ENCODE measurements around the gene PSMB5.

PSMB5 gene

DNA sequence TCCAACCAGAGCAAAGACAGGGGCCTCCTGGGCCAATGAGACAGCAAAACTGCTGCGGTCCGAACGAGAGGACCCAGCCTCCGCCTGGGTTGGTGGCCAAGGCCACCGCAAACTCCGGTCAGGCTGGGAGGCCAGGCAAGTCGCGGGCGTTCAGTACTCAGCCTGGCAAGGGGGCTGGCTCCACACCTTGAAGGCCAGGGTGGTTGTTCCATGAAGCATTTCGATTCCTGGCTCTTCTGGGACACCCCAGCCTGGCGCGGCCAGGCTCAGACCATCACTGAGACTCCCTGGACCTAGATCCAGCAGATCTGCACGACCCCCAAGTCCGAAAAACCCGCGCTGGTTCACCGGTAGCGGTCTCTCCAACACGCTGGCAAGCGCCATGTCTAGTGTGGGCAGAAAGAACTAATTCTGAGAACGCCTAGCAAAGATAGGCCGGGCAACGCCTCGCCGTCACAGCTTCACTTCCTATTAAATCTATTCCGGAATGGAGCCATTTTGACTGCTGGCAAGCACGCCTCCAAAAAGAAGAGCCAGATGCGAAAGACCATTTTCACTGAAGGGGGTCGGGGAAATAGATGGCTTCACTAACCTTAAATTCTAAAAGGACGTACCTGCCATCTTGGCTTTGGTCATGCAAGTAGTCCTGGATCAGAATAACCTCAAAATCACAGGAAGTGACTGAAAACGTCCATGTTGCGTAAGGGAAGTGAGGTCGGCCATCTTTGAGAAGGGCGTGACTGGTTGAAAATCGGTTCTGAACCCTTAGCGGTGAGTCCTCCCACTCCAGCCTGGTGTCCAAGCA lies at the start of gene PSMB5:
TSS of gene PSMB5 (minus strand) at position 403 of the 805 bp plus-strand sequence. CDS start at position 384, 19 bp downstream.
- no peak for DNase-seq

DNA sequence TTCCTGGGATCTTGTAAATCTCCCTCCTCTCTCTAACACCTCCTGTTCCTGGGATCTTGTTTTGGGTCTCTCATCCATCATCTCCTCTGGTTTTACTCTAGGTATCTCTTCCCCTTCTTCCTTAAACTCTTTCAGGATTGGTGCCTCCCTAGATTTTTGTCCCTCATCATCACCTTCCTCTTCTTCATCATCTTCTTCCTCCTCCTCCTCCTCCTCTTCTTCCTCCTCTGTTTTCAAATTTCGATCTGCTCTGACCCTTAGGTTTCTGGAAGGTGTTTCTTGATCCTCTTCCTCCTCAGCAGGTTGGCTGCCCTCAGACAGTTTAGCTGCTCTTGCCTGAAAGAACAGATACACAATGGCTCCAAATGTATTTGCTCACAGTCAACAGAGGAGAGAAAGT lies 45.8 kb upstream of the PSMB5 start:
- no peak for DNase-seq

DNA sequence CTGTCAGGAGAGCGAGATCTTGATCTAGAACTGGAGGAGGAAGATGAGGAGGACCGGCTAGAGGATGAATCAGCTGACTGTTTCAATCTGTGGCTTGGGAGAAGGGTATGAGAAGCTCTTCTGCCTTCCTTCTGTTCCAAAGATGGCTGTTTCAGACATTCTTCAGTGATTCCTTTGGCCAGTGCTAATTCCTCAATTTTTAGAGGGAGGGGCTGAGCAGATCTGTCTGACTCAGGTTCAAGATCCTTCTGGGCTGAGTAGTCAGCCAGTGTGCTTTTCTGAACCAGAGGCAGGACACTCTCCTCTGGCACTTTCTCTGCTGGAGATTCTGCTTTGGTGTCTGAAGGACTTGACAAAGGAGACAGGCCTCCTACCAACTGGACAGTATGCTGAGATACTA lies 45.0 kb upstream of the PSMB5 start:
- DNase-seq = no peak

DNA sequence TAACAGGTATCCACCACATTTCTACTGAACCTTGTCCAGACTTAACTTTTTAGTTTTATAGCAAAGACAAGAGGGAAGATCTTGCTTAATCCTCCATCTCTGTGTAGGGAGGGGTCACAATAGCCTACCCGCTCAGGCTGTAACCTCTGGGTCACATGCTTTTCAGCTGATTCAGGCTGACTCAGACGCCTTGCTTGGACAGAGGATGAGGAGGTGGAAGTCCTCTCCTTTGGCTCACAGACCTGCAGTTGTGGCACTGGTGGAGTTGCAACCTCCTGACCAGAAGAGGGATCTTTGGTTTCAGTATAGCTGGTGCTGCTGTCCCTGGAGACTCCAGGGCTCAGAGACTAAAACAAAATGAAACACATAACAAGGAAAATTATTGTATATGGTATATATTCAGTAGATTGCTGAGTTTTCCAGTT lies 44.0 kb upstream of the PSMB5 start:
- DNase-seq = no peak

DNA sequence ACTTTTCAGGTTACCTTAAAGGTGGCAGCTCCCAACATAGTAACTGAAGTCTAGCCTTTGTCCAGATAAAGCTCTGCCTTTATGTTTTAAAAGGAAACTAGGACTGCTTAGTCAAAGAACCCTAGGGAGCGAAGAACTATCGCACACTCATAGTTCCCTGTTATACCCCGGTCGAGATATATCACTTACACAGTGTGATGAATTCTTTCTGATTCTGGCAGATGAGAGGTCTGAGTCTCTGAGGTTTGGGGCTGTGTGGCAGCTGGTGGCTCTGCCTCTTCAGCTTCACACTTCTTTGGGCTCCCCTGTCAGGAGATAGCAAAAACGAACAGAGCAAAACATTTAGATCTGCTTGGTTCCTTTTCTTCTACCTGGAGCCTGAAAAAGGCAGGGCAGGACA lies 43.3 kb upstream of the PSMB5 start:
- no peak for DNase-seq

DNA sequence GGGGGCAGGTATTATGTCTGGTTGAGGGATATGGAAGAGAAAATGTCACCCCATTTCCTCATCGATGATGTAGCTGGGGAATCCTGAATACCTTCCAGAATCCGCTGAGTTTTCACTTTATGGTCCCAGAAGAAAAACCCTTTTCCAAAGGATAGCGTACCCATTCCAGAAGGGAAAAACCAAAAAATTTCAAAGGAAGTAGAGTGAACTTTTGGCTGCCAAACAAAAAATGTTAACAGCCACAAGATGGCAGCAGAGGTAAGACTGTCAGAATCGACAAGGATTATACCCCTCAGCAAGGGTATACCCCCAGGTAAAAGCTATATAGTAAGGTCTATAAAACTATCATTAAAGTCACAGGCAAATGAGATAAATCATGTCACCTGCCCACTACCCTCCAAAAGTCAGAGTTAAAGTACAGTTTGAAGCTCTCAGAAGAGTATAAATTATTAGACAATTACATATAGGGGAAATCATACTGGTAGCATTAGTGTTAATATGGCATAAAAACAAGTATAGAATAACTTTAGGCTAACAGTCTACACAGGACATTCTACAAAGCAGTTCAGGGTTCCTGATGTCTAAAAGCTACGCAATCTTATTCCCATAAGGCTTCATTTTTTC lies 42.2 kb upstream of the PSMB5 start:
- no peak for DNase-seq

DNA sequence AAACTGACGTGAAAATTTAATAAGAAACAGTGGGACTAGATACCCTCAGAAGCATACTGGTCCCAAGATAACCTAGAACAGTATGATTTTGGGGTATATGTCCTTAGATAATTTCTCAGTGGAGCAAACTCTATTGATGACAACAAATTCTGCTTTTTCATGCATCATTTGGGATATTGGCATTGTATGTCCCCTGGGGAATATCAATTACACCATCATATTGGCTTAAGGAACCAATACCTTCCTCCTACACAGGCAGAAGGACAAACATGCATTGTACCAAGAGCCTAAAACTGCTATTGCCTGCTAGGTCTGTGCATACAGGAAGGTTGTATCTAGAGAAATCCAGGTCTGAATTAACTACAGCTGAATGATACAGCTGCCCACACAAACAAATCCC lies 40.2 kb upstream of the PSMB5 start:
- DNase-seq = no peak

DNA sequence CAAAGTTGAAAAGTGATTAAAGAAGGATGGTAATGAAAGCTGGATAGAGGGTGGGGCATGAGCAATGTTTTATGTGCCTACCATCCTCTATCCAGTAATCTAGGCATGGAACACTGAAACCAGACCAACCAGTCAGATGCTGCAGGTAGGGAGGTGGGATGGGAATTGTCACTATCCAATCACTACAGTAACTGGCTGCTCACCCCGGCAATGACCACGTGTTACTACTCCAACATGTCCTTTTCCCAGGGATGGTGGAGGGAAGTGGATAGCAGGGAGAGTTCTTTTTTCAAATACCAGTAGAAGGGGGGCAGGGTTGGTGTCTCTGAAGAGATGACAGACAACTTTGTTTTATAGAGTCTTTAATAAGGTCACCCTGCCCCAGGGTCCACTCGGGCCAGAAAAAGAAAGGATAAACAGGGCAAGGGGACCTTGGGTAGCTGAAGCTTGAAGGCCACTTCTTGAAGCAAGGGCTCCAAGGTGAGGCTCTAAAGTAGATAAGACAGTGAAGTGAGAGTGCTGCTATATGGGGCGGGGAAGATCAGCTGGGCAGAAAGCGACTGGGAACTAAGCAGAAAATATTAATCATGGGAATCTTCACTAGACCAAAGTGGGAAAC lies 37.3 kb upstream of the PSMB5 start:
- DNase-seq = no peak

DNA sequence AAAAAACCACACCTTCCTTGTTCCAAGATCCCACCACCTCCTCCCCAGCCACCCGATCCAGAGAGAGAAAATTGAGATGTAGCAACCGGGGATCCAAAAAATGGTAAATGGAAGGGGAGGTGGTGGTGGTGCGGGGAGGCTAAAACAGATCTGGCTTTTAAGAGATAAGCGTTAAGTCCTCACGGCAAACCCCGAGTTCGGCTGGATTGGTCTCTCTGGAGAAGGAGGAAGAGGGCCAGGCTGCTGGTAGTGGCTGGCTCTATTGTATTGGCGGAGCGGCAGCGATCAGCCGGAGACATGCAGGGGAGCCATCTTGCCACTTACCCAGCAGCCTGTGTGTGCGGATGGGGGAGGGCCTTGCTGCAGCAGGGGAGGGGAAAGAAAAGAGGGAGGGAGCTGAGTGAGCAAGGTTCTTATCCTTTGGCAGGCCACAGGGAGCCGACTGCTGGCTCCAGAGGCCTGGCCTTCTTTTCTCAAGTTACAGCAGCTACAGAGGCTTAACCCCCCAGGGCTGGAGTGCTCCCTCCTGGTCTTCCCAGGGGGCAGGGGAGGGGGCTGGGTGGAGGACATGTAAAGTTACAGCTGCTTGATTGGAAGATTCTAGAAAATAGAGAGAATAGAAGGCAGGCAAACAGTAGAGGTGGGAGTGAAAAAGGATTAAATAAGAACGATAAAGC lies 36.7 kb upstream of the PSMB5 start:
- no peak for DNase-seq

DNA sequence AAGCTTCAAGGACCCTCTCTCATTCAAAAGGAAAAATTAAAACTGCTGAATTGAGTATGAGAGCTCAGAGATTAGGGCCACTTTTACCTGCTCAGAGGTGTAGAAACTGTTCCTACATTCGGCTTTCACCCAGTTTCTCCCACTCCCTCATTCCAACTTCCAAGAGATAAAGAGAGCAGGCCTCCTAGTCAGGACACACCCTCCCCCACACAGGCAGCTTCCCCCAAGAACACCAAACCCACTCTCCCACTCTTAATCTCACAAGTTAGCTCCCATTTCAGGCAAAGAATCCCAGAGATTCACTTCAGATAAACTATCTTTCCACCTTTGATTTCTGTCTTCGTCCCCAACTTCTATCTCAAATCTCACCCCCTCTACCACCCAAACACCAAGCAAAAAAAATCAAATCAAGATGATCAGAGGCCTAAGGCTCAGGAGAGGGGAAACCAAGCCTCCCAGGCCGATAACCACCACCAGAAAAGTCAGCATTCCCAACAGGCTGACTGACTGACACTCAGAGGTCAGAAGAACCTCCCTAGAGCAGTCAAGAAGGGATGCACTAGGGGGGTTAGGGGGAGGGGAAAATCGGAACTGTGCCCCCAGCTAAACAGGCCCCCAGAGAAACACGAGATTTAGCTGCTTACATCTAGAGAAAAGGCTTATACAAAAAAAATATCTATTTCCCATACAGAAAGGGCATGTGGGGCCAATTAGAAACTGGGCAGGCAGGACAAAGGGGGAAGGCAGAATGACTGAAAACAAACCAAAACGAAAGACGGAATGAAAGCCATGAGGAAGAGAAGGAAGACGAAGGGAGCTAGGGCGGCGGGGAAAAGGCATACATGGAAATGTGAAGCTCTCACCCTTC lies 35.8 kb upstream of the PSMB5 start:
- DNase-seq = no peak

DNA sequence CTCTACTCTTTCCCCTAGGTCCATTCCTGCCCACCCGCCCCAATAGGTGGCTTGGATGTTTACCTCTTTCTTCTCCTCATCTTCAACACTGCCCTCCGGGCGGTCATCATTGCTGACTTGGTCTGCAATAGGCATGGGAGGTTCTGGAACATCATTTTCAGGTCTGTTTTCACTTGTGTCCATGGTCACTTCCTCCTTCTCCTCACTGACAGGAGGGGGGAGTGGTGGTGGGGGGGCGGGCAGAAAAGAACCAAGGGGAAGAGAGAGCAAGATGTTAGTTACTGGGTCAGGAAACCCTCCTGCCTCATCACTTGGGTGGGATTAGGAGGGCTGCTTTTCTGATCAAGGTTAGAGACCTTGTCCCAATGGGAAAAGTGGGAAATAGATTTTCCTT lies 34.7 kb upstream of the PSMB5 start:
- no peak for DNase-seq

DNA sequence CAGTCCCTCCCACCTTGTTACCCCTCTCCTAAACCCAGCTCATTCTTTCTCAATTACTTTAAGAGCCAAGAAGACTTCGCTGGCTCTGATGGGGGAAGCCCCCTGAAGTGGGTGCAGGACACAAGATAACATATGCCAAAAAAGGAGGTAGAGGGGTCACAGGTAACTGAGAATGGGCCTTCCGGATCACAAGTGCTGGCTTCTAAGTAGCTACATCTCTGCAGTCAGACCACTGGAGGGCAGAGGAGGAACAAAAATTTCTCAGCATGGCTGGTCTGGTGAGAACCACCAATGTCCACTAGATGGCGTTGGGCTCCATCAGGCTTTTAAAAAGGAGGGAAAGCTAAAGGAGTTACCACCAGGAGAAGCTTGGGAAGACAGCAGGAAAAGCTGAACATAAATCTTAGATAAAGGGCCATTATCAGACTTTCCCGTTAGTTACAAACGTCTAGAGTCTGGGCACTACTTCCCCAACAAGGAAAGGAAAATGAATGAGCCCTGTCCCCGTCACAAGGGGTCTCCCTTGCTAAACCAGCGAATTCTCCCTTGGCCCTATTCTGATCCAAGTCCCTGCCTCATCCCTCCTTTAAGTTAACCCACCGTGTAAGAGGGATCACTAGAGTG lies 34.2 kb upstream of the PSMB5 start:
- no peak for DNase-seq

DNA sequence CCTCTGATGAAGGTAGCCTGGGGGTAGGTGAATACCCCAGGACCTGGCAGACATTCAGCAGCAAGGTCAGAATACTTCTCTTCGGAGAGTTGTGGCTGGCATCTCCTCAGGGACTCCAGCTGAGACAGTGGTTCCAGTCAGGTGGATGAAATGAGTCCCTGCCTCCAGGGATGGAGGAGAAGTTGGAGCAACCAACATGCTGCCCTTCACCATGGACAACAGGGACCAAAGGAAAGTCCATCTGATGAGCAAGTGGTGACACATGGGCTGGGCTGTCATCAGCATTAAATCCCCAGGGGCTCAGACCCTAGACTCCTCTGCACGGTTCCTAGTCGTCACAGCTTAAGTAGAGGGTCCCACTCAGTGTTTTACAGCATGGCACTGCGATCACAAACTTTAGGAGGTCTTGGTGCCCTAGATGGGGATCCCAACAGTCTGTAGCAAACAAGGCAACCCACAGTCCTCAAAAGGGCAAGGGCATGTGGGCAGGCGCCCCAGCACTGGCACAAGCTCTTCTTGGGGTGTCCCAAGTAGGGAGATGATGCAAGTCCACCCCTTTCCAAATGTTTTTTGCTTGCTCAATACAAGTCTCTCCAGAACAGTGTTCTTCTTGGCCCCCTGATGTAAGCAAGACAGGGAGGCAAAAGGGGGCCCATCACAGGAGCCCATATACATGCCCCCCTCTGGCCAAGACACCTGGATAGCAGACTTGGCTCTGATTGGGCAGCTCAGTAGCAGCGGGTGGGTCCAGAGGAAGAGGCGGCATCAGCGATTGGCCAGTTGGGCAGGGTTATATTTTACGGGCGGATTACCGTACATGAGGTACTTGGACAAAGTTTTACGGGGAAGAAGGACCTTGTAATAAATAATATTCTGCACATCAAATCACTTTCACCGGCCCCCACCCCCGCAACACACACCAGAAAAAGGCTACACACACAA lies 33.4 kb upstream of the PSMB5 start:
- DNase-seq = no peak

DNA sequence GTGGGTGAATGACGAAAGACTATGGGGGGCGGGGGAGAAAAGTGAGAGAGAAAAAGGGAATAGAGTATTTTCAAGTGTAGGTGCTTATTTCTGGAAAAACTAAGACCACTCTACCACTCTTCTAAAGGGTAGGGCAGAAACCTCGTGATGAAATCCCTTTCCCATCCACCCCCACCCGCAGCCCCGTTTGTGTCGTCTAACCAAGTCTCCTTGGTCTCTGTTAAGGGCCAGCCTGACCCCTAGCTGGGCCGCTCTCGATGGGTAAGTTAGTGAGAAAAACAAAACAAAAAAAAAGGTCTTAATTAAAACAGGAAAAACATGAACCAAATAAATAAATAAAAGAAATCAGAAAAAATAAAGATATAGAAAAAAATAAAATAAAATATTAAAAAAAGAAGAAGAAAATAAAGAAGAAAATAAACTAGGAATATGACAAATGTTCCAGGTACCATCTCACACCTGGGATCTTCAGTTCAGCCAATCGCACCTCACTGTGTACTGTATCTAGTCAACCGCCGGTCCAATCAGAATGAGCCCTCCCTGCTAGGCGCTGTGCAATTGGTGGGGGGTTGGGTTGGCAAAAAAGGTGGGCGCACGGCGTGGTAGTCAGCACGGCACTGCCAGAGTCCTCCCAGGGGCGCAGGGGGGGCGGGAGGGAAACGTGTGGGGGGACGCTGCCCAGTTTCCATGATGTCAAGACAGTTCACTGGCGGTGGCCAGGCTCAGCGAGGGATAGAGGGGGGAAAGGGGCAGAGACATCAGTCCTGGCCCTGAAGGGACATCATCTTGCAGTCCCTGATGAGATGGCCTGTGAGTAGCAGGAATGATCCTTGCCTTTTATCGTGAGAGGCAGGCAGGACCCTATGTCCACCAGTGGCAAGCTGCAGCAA lies 32.4 kb upstream of the PSMB5 start:
- DNase-seq = no peak

DNA sequence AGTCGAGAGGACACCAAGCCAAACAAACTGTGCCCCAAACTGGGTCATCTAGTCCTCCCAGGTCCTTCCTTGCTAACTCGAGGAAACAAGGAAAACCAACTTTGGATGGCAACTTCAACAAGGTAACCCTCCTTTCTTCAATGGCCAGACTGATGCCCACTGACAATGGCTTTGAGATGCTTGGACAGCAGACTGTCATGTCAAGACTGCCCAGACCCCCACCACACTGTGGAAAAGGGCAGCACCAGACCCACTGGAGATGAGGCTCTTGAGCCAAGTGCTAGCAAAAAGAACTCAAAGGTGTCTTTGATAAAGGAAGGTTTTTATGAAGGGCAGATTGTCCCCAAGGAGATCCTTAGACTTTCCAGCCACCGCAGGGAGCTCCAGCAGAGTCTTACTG lies 31.7 kb upstream of the PSMB5 start:
- no peak for DNase-seq

DNA sequence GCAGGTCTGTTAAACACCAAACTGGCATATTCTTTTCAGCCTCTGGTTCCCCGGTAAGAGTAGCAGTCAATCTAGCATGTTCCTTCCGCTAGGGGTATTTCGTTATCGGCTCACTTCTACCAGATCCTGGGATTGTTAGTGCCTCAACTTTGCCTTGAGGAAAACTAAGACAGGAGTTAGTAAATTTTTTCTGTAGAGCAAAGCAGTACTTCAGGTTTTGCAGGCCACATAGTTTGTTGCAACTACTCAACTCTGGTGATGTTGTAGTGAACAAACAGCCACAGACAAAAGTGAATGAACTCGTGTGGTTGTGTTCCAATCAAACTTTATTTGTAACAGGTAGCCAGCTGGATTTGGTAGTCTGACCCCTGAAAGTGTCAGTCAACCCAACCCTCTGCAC lies 28.9 kb upstream of the PSMB5 start:
- DNase-seq = no peak

DNA sequence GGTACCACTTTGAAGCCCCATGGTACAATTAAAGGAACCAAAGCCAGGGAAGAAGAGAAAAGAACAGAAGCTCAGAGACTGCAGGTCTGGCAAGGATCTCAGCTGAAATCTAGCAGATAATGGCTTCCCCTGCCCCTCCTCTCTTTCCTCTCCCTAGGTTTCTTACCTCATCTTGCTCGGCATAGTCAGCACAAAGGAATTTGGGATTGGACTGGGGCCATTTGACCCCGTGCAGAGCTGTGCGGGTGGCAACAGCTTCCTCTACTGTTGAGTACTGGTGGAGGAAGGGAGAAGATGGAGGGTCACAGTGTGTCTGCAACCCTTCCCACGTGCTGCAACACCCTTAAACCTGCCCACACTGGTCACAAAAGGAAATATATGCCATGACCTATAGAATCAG lies 27.3 kb upstream of the PSMB5 start:
- DNase-seq = no peak

DNA sequence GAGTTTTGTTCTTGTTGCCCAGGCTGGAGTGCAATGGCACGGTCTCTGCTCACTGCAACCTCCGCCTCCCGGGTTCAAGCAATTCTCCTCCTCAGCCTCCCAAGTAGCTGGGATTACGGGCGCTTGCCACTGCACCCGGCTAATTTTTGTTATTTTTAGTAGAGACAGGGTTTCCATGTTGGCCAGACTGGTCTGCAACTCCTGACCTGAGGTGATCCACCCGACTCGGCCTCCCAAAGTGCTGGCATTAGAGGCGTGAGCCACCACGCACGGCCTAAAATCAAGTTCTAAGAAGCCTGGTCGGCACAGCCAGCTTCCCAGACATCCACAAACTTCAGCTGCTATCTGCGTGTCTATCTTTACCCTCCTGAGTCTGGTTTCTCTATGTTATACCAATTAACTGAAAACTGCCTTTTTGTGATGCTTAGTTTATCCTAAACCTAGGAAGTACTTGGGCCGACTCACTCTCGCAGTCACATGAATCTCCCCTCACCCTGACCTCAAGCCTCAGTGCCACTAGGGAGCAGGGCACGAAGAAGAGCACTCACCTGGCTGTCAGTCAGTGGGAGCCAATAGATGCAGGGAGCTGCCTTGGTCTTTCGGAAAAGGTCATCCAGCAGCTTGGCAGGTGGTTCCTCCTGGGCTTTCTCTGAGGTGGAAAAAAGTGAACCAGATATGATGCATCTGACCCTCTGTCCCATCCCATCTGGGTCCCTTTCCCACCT lies 26.0 kb upstream of the PSMB5 start:
- no peak for DNase-seq
